SK-N-SH treated with all-trans-retinoic acid at 6 μM for 48 hours (cell line): ENCODE measurements around the gene PPM1K.

Experiments
- CREB5 ChIP-seq: fragments of 250-450 bp; sonication (Bioruptor Pico); IDR thresholded peaks from 2 replicates; pipeline ENCODE4 v1.5.1; 2020; ENCODE audit warnings: low read depth, mild to moderate bottlenecking, moderate library complexity
- CSDC2 ChIP-seq: fragments of 250-450 bp; sonication (Bioruptor Pico); IDR thresholded peaks from 2 replicates; pipeline ENCODE4 v1.5.0; 2020; ENCODE audit warnings: mild to moderate bottlenecking, moderate library complexity
- RARB ChIP-seq: fragments of 250-450 bp; sonication (Bioruptor Pico); IDR thresholded peaks from 2 replicates; pipeline ENCODE4 v1.8.0; 2021; ENCODE audit warnings: mild to moderate bottlenecking, moderate library complexity
- TCF4 ChIP-seq: fragments of 250-450 bp; sonication (Bioruptor Pico); IDR thresholded peaks from 2 replicates; pipeline ENCODE4 v1.8.0; 2021; ENCODE audit warnings: mild to moderate bottlenecking, moderate library complexity, borderline replicate concordance
- TOX ChIP-seq: fragments of 250-450 bp; sonication (Bioruptor Pico); IDR thresholded peaks from 2 replicates; pipeline ENCODE4 v1.8.0; 2021; ENCODE audit warnings: mild to moderate bottlenecking, moderate library complexity, borderline replicate concordance
- TSHZ2 ChIP-seq: fragments of 250-450 bp; sonication (Bioruptor Pico); IDR thresholded peaks from 2 replicates; pipeline ENCODE4 v1.5.0; 2020; ENCODE audit warnings: mild to moderate bottlenecking, moderate library complexity
- ZFP3 ChIP-seq: fragments of 250-450 bp; sonication (Bioruptor Pico); IDR thresholded peaks from 2 replicates; pipeline ENCODE4 v1.5.0; 2020; ENCODE audit warnings: mild to moderate bottlenecking, moderate library complexity
- ZNF8 ChIP-seq: fragments of 450-650 bp; formaldehyde crosslinking; IDR thresholded peaks from 2 replicates; pipeline ENCODE4 v1.5.0; 2020; ENCODE audit warnings: mild to moderate bottlenecking, moderate library complexity
- TF ChIP-seq, protein P1 (sequence below): fragments of 250-450 bp; sonication (Bioruptor Pico); IDR thresholded peaks from 2 replicates; pipeline ENCODE4 v1.8.0; 2020; ENCODE audit warnings: mild to moderate bottlenecking, moderate library complexity, borderline replicate concordance

DNA sequence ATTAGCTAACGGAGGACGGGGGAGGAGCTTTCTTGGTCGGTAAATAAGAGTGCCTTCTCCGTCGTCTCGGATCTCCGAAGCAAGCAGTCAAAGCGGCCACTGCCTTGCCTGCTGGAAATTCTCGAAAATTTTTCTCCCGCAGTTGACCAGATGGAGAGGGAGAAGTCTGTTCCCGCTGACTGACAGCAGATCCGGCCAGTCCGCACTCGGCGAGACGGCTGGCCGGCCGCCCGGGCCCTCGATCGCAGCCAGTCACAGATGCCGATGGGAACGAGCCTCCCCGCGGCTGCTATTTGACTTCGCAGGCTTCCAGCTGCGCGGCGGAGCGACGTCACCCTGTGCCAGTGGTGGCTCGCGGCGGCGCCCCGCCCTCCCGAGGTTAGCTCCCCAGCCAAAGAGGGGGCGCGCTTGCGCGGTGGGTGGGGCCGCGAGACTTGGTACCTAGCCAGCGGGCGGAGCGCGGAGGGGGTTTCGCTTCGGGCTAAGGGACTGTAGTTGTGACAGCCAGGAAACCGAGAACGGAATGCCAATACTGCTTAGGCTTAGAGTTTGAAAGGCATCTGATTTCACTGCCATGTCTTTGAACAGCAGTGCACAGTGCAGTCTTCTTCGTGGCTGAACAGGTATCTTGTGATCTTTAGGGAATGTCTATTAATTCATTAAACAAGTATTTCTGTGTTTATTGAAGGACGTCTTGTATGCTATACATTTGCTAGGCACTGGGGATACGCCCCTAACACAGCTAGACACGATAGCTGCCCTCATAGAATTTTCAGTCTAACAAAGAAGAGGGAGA, at the start of gene PPM1K:
- TF ChIP-seq TOX (CRISPR knock-in tag) = no peak
- TF ChIP-seq ZNF8 (CRISPR knock-in tag) = no peak
- TF ChIP-seq RARB (CRISPR knock-in tag) = no peak
- TF ChIP-seq, protein P1, sequence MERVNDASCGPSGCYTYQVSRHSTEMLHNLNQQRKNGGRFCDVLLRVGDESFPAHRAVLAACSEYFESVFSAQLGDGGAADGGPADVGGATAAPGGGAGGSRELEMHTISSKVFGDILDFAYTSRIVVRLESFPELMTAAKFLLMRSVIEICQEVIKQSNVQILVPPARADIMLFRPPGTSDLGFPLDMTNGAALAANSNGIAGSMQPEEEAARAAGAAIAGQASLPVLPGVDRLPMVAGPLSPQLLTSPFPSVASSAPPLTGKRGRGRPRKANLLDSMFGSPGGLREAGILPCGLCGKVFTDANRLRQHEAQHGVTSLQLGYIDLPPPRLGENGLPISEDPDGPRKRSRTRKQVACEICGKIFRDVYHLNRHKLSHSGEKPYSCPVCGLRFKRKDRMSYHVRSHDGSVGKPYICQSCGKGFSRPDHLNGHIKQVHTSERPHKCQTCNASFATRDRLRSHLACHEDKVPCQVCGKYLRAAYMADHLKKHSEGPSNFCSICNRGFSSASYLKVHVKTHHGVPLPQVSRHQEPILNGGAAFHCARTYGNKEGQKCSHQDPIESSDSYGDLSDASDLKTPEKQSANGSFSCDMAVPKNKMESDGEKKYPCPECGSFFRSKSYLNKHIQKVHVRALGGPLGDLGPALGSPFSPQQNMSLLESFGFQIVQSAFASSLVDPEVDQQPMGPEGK (CRISPR knock-in tag) = no peak
- no peak for TF ChIP-seq ZFP3 (CRISPR knock-in tag)
- TF ChIP-seq CREB5 (CRISPR knock-in tag) = no peak
- no peak for TF ChIP-seq TSHZ2
- no peak for TF ChIP-seq CSDC2 (CRISPR knock-in tag)
- TF ChIP-seq TCF4 (CRISPR knock-in tag) = peak; percentile 43; the same call in 1 of the 2 replicates
